Measurements from ENCODE around the gene TSC2.

TSC2 gene

DNA sequence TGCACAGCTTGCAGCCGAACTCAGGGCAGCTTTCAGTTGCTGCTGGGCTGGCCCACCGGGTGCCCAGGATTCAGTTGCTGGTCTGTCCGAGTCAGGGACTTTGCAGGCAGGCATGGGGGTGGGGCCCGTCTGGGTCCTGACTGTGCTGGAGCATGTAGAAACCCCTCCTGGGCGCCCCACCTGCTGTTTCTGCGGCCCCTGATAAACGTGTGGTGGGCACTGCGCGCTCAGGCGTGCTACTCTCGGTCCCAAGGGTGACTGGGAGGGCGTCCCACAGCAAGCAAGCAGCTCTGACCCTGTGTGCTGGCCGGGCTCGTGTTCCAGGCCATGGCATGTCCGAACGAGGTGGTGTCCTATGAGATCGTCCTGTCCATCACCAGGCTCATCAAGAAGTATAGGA lies 12.6 kb downstream of the TSC2 start:
- in situ Hi-C loops (cut with MboI; ENCODE audit: low pct_unique_long_range_greater_than_20kb, low sequenced_read_pairs, unreplicated experiment), result no loop called here
- TF ChIP-seq, protein P1, sequence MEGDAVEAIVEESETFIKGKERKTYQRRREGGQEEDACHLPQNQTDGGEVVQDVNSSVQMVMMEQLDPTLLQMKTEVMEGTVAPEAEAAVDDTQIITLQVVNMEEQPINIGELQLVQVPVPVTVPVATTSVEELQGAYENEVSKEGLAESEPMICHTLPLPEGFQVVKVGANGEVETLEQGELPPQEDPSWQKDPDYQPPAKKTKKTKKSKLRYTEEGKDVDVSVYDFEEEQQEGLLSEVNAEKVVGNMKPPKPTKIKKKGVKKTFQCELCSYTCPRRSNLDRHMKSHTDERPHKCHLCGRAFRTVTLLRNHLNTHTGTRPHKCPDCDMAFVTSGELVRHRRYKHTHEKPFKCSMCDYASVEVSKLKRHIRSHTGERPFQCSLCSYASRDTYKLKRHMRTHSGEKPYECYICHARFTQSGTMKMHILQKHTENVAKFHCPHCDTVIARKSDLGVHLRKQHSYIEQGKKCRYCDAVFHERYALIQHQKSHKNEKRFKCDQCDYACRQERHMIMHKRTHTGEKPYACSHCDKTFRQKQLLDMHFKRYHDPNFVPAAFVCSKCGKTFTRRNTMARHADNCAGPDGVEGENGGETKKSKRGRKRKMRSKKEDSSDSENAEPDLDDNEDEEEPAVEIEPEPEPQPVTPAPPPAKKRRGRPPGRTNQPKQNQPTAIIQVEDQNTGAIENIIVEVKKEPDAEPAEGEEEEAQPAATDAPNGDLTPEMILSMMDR (IDR thresholded peaks at IDR 0.05; ENCODE audit: extremely low read depth, insufficient read depth, missing control alignments), result no peak
- DNase-seq (ENCODE audit: low spot score), result no peak

DNA sequence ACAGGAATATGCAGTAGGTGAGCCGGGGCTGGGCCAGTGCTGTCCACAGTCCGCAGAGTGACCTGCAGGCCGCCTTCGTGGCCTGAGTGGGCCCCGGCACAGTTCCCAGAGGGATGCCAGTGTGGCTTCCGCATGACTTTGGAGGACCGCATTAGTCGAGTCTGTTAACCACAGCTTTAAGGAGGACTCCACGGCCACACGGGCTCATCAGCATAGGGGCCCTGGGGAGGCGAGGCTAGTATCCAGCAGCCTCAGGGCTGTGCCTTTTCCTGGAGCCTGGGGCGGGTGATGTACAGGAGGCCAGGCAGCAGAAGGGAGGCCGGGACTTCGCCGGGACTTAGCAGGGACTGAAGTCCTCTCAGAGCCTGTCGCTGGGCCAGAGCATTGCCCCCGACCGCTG lies 13.2 kb downstream of the TSC2 start:
- TF ChIP-seq, protein P1 (IDR thresholded peaks at IDR 0.05; ENCODE audit: extremely low read depth, insufficient read depth, missing control alignments), result no peak
- in situ Hi-C loops (cut with MboI; ENCODE audit: low pct_unique_long_range_greater_than_20kb, low sequenced_read_pairs, unreplicated experiment), result no loop called here
- no peak for DNase-seq (ENCODE audit: low spot score)

DNA sequence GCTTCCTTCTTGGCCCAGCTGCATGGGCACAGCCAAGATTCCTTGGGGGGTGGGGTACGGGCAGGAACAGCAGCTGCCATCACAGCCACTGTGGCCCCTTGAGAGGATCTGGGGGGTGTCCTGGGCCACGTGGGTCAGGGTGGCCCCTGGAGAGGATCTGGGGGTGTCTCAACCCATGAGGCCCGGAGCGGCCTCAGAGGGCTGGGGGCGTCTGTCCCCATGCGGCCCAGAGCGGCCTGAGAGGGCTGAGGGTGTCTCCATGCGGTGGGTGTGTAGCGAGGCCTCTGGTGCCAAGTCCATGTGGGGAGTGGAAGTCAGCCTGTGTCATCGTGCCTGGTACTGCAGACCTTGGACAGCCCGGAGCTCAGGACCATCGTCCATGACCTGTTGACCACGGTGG lies 13.7 kb downstream of the TSC2 start:
- TF ChIP-seq, protein P1 (IDR thresholded peaks at IDR 0.05; ENCODE audit: extremely low read depth, insufficient read depth, missing control alignments), result no peak
- in situ Hi-C loops (cut with MboI; ENCODE audit: low pct_unique_long_range_greater_than_20kb, low sequenced_read_pairs, unreplicated experiment), result no loop called here
- DNase-seq (ENCODE audit: low spot score), result no peak

DNA sequence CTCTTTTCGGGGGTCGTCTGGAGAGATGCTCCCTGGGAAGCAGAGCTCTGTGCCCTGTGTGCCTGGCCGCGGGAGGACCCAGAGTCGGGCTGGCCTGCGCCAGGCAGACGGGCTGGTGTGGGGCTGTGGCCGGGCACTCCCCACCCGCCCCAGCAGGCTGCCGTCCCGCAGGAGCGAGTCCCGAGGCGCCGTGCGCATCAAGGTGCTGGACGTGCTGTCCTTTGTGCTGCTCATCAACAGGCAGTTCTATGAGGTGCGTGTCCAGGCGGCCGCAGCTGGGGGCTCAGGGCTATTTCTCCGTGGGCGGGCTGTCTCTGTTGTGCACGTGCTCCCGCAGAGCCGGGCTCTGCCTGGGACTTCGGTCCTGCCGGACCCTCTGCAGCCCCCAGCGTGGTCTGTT lies 15.0 kb downstream of the TSC2 start:
- no peak for DNase-seq (ENCODE audit: low spot score)
- in situ Hi-C loops (cut with MboI; ENCODE audit: low pct_unique_long_range_greater_than_20kb, low sequenced_read_pairs, unreplicated experiment), result no loop called here
- TF ChIP-seq, protein P1 (IDR thresholded peaks at IDR 0.05; ENCODE audit: extremely low read depth, insufficient read depth, missing control alignments), result no peak

DNA sequence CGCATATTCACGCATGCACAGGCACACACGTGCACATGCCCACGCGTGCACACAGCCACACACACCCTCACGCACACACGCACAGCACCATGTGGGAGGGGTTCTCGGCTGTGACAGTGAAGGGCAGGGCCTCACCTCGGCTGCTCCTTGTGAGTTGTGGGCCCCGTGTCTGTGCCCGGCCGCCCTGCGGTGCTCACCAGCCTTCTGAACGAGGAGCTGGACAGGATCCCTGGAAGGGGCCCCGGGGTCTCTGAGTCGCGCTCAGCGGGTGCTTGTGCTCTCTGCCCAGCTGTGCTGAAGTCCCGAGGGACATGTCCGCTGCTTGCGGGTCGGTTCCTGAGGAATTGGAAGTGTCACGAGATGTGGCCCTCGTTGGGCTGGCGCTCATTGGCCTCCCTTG lies 16.1 kb downstream of the TSC2 start:
- in situ Hi-C loops (cut with MboI; ENCODE audit: low pct_unique_long_range_greater_than_20kb, low sequenced_read_pairs, unreplicated experiment), result no loop called here
- TF ChIP-seq, protein P1 (IDR thresholded peaks at IDR 0.05; ENCODE audit: extremely low read depth, insufficient read depth, missing control alignments), result no peak
- DNase-seq (ENCODE audit: low spot score), result no peak

DNA sequence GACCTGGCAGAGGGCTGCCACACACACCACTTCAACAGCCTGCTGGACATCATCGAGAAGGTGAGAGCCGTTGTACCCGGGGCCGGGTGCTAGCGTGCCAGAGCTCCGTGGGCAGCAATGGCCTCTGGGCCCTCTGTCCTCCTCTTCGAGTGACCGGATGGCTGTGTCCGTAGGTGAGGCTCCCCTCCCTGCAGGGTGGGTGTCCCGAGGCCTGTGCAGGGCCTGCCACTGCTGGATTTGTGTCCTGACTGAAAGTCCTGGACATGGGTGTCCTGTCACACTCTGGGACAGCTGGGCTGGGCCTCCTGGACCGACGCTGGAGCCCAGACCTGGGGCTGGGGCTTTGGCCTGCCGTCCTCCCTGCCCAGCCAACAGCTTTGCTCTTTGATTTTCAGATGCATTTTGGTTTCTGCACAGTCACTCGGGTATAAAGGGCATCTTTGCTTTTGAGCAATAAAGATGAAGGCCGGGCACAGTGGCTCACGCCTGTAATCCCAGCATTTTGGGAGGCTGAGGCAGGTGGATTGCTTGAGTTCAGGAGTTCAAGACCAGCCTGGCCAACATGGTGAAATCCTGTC lies 16.7 kb downstream of the TSC2 start:
- in situ Hi-C loops (cut with MboI; ENCODE audit: low pct_unique_long_range_greater_than_20kb, low sequenced_read_pairs, unreplicated experiment), result no loop called here
- no peak for DNase-seq (ENCODE audit: low spot score)
- TF ChIP-seq, protein P1 (IDR thresholded peaks at IDR 0.05; ENCODE audit: extremely low read depth, insufficient read depth, missing control alignments), result no peak

DNA sequence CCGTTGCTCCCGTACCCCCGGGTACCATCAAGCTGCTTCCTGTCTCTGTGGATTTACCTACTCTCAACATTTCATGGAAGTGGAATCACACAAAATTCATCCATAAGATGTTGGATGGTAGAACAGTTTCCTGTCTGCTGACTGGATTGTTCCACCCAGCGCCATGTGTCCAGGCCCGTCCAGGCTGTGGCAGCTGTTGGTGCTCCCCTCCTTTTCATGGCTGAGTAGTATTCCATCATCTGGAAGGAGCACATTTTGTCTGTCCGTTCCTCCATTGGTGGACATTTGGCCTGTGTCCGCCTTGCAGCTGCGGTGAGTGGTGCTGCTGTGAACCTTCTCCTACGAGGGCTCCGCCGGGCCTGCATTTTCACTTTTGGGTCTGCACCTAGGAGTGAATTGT lies 18.4 kb downstream of the TSC2 start:
- TF ChIP-seq, protein P1 (IDR thresholded peaks at IDR 0.05; ENCODE audit: extremely low read depth, insufficient read depth, missing control alignments), result no peak
- no peak for DNase-seq (ENCODE audit: low spot score)
- in situ Hi-C loops (cut with MboI; ENCODE audit: low pct_unique_long_range_greater_than_20kb, low sequenced_read_pairs, unreplicated experiment), result no loop called here

All from GM13977 (cell line).